HG03066 (cell line): Measurements from ENCODE around the gene SIRT7.

Source experiments
- ATAC-seq: cut with Tn5 transposase; IDR thresholded peaks from one replicate; pipeline ENCODE4 v1.9.1; 2021; ENCODE audit warnings: low read depth; ENCODE audit not compliant: unreplicated experiment

The SIRT7 gene

GRCh38 chr17:81921996-81922565 lies 4.1 kb upstream of the SIRT7 start:
- ATAC-seq, result no peak

- no peak for ATAC-seq
These were observed 3.5 kb upstream of the SIRT7 start for GRCh38 chr17:81921537-81921862.

- ATAC-seq, result no peak
These were observed 2.9 kb upstream of the SIRT7 start for GRCh38 chr17:81920612-81921536.

GRCh38 chr17:81918832-81919545 lies 1.0 kb upstream of the SIRT7 start:
- no peak for ATAC-seq

GRCh38 chr17:81918333-81918669 lies 325 bp upstream of the SIRT7 start:
- peak; percentile 30 for ATAC-seq

GRCh38 chr17:81916234-81917001 lies 1.6 kb downstream of the SIRT7 start:
- ATAC-seq, result no peak

- no peak for ATAC-seq
These were observed 2.6 kb downstream of the SIRT7 start for GRCh38 chr17:81915331-81915730.

GRCh38 chr17:81914103-81914850 lies 3.7 kb downstream of the SIRT7 start:
- no peak for ATAC-seq

GRCh38 chr17:81913394-81914102 lies 4.4 kb downstream of the SIRT7 start:
- ATAC-seq, result no peak

GRCh38 chr17:81912441-81913309 lies 5.3 kb downstream of the SIRT7 start:
- no peak for ATAC-seq

- ATAC-seq, result no peak
These were observed 6.0 kb downstream of the SIRT7 start for GRCh38 chr17:81911969-81912368.

GRCh38 chr17:81911277-81911961 lies 6.6 kb downstream of the SIRT7 start, which contains the start of gene PCYT2:
Gene PCYT2, minus strand, starts transcription at chr17:81911399. Its CDS starts 44 bp downstream, at chr17:81911355.
- ATAC-seq, result peak; percentile 81

- peak; percentile 24 for ATAC-seq
These were observed 7.1 kb downstream of the SIRT7 start for GRCh38 chr17:81910840-81911276.

- ATAC-seq, result no peak
These were observed 7.8 kb downstream of the SIRT7 start for GRCh38 chr17:81909966-81910839.

GRCh38 chr17:81909231-81909630 lies 8.7 kb downstream of the SIRT7 start:
- ATAC-seq, result no peak

- ATAC-seq, result no peak
These were observed 9.2 kb downstream of the SIRT7 start for GRCh38 chr17:81908793-81909192.
